Heart right ventricle (tissue), 16 donors: Measurements from ENCODE around the gene INSRR. TPM values are rescaled to one million over a fixed set of nuclear protein-coding genes. Genes with fewer than 3 reads are reported as not detected.

Experiments used
- ATAC-seq, 8 donors: fragments of 200-7000 bp; cut with Tn5 transposase; one replicate each; pipeline ENCODE4 v1.9.1; 2020; ENCODE audit warnings: mild to moderate bottlenecking in 8 of 8, moderate library complexity in 8 of 8, moderate number of reproducible peaks in 1 of 8
- DNase-seq, 2 donors: peaks; one replicate each; pipeline ENCODE4 v3.0.0-alpha.2; 2020
- H3K27ac ChIP-seq, 10 donors: fragments of 200-600 bp; sonication (generic) in 2 of 10; one replicate each; pipeline versions ENCODE4 v1.5.0 to v1.8.0; 2020 to 2022; ENCODE audit warnings: mild to moderate bottlenecking in 3 of 10
- H3K27me3 ChIP-seq, 7 donors: fragments of 200-600 bp; one replicate each; pipeline ENCODE4 v1.8.0; 2021 to 2022; ENCODE audit warnings: mild to moderate bottlenecking in 2 of 7
- H3K36me3 ChIP-seq, 9 donors: fragments of 200-600 bp; sonication (generic) in 1 of 9; one replicate each; pipeline versions ENCODE4 v1.5.0 to v1.8.0; 2020 to 2022; ENCODE audit warnings: mild to moderate bottlenecking in 2 of 9
- H3K4me1 ChIP-seq, 9 donors: fragments of 200-600 bp; sonication (generic) in 1 of 9; one replicate each; pipeline versions ENCODE4 v1.5.0 to v1.8.0; 2020 to 2022; ENCODE audit warnings: mild to moderate bottlenecking in 4 of 9
- H3K4me3 ChIP-seq, 10 donors: fragments of 200-600 bp; sonication (generic) in 2 of 10; one replicate each; pipeline versions ENCODE4 v1.5.0 to v1.8.0; 2020 to 2022; ENCODE audit warnings: mild to moderate bottlenecking in 7 of 10, moderate library complexity in 2 of 10
- H3K9me3 ChIP-seq, 11 donors: fragments of 200-600 bp in 10 of 11; sonication (generic) in 2 of 11; one replicate each; pipeline versions ENCODE4 v1.5.0 to v1.8.0; 2013 to 2022; ENCODE audit warnings: mild to moderate bottlenecking in 2 of 11, control low read depth in 1 of 11, moderate library complexity in 1 of 11
- CTCF ChIP-seq, 9 donors: fragments of 200-600 bp; sonication (generic) in 2 of 9; IDR thresholded peaks; one replicate each; pipeline versions ENCODE4 v1.5.0 to v1.8.0; 2021 to 2022; ENCODE audit warnings: antibody characterized with exemption in 9 of 9, mild to moderate bottlenecking in 5 of 9, moderate library complexity in 1 of 9
- WGBS, 2 donors: extraction: QIAGEN DNeasy Blood & Tissue Kit; methylation state at CpG; one replicate each; pipeline ENCODE4 v1.1.7; 2013; ENCODE audit warnings: inconsistent platforms in 1 of 2; 5-methylcytosine and 5-hydroxymethylcytosine counted together
- intact Hi-C, 10 donors: fragments of 100-400 bp; cut with DNase I; formaldehyde crosslinking; loops; one replicate each; pipeline versions ENCODE4 v1.11.1 to v1.14.2; 2022
- polyA plus RNA-seq, 2 donors: library from polyadenylated mRNA; stranded (reverse); fragments of 200-250 nt; gene quantifications; one replicate each; pipeline ENCODE4 v1.2.3, GENCODE V29; 2013
- total RNA-seq, 10 donors: library from RNA; stranded (reverse); fragmentation: NEBNext Ultra II Directional in 3 of 10; extraction: Animal tissue kit (Norgen Biotek cat#: 25700) in 3 of 10; gene quantifications; one replicate each; pipeline versions ENCODE4 v1.2.1 to v1.2.4, GENCODE V29; 2021 to 2023
- donor health status: Arrhythmogenic right ventricular cardiomyopathy.
- donor health status: ischemic (EF 13 %, LVEDD 7.1; RV severe dilation, severe dysfunction).
- donor health status: healthy with polysubstance abuse.
- donor health status: DM: no; HTN: yes; CAD: no.
- donor health status: DM: no; HTN: no; CAD: no.
- donor health status: ischemic (EF 25% LVEDD 6.9; RV normal size, moderate dysfunction).
- donor health status: ischemic (EF 25% LVEDD 5.7; RV mildly dilated, moderate dysfunction).
- donor health status: healthy.
- donor health status: DM: yes; HTN: yes; CAD: no.
- donor health status: Ischemic cardiomyopathy.
- donor health status: ischemic (EF 35%, LVEDD 5.7; RV mildly dilated, moderate dysfunction).
- donor health status: nonischemic (EF 11% LVEDD 7.7; RV severe dilation, severe dysfunction).
- donor health status: DM: yes; HTN: yes; CAD: no.
- donor health status: PGD.
- donor health status: ischemic (EF 29% LVEDD 5.4; RV normal size, mild dysfunction).
- donor health status: nonischemic (EF 23%, LVEDD 6.1; RV moderate dilation, normal function).

Gene INSRR
- total and polyA plus RNA-seq, 12 donors, result 0.01 to 0.80 (median 0.07) TPM

GRCh38 chr1:156853761-156854160 lies 5.2 kb downstream of the INSRR start:
- ATAC-seq, result no peak
- H3K4me1 ChIP-seq, result peaks cover 0 to 28% (median 17%) of the 10 kb centered on the region in 9 donors
- TF ChIP-seq CTCF (IDR thresholded peaks at IDR 0.05), result no peak
- intact Hi-C loops, result loop anchor here in 2 of 10 donors (10.0 kb wide), 2 partner anchors 129 to 159 kb away; partner anchors contain the start of genes ISG20L2 (in 2 of the 2) and METTL25B (in 2 of the 2)
- H3K36me3 ChIP-seq, result no peaks in the 10 kb centered on the region
- H3K9me3 ChIP-seq, result no peaks in the 10 kb centered on the region
- 92 to 93% methylated on average over 19 of the region's 19 CpGs for WGBS, 2 donors
- no peak overlapping the region for H3K4me3 ChIP-seq
- H3K27ac ChIP-seq, result no peak overlapping the region
- peaks cover 0 to 34% (median 21%) of the 10 kb centered on the region in 7 donors for H3K27me3 ChIP-seq
- no peak for DNase-seq

GRCh38 chr1:156852418-156852874 lies 6.5 kb downstream of the INSRR start:
- Histone ChIP-seq H3K27me3 (peaks cover 0 to 34% (median 27%) of the 10 kb centered on the region in 7 donors), H3K4me3 (no peak overlapping the region), H3K36me3 (no peaks in the 10 kb centered on the region), H3K9me3 (no peaks in the 10 kb centered on the region), H3K27ac (peak overlapping the region in 9 of 10 donors; percentile 9 to 80 (median 68)), H3K4me1 (peaks cover 0 to 25% (median 11%) of the 10 kb centered on the region in 9 donors)
- intact Hi-C loops, result loop anchor here in 2 of 10 donors (10.0 kb wide), 2 partner anchors 128 to 158 kb away; partner anchors contain the start of genes ISG20L2 (in 2 of the 2) and METTL25B (in 2 of the 2)
- WGBS, 2 donors, result 25 to 34% methylated on average over 9 of the region's 9 CpGs
- no peak for TF ChIP-seq CTCF (IDR thresholded peaks at IDR 0.05)
- DNase-seq (peak; percentile 81 to 84), ATAC-seq (peak; percentile 80 to 96 (median 92))

- no peak overlapping the region for H3K4me3 ChIP-seq
- 53 to 56% methylated on average over 17 of the region's 17 CpGs for WGBS, 2 donors
- H3K27ac ChIP-seq, result peak overlapping the region; percentile 9 to 80 (median 55)
- ATAC-seq, result peak; percentile 64 to 91 (median 82)
- H3K27me3 ChIP-seq, result peaks cover 0 to 38% (median 28%) of the 10 kb centered on the region in 7 donors
- no peaks in the 10 kb centered on the region for H3K9me3 ChIP-seq
- DNase-seq, result peak; percentile 47 to 66
- no peaks in the 10 kb centered on the region for H3K36me3 ChIP-seq
- no peak for TF ChIP-seq CTCF (IDR thresholded peaks at IDR 0.05)
- H3K4me1 ChIP-seq, result peaks cover 0 to 25% (median 11%) of the 10 kb centered on the region in 9 donors
- intact Hi-C loops, result loop anchor here in 2 of 10 donors (10.0 kb wide), 2 partner anchors 127 to 157 kb away; partner anchors contain the start of genes ISG20L2 (in 2 of the 2) and METTL25B (in 2 of the 2)
Observed at GRCh38 chr1:156851779-156852417, 7.0 kb downstream of the INSRR start.

GRCh38 chr1:156849151-156849496 lies 9.8 kb downstream of the INSRR start:
- H3K36me3 ChIP-seq, result no peaks in the 10 kb centered on the region
- TF ChIP-seq CTCF (IDR thresholded peaks at IDR 0.05), result no peak
- H3K9me3 ChIP-seq, result no peaks in the 10 kb centered on the region
- intact Hi-C loops, result loop anchor here in 1 of 10 donors (10.0 kb wide), 1 partner anchor 76 kb away; the partner anchor contains the start of gene LRRC71
- H3K27me3 ChIP-seq, result peaks cover 3 to 63% (median 52%) of the 10 kb centered on the region in 7 donors
- 31% methylated on average over 23 of the region's 23 CpGs for WGBS, 2 donors
- no peak overlapping the region for H3K4me3 ChIP-seq
- ATAC-seq, result no peak
- no peak for DNase-seq
- H3K27ac ChIP-seq, result no peak overlapping the region
- H3K4me1 ChIP-seq, result peaks cover 0 to 30% (median 15%) of the 10 kb centered on the region in 9 donors
